H1 (cell line): Measurements from ENCODE around the gene COA1.

Experiments
- CEBPB ChIP-seq: IDR thresholded peaks from 2 replicates; pipeline ENCODE4 v1.6.1; 2012; ENCODE audit warnings: low read depth, low read length
- CTCF ChIP-seq, 3 experiments: IDR thresholded peaks; 1 replicate in 2 of 3; 2 replicates in 1 of 3; pipeline versions ENCODE4 v1.5.1 to v1.6.1; 2011; ENCODE audit warnings: low read length in 3 of 3, mild to moderate bottlenecking in 3 of 3, inconsistent platforms in 2 of 3, low read depth in 1 of 3, moderate library complexity in 1 of 3; ENCODE audit not compliant: insufficient read depth in 1 of 3; ENCODE audit errors: control extremely low read depth in 1 of 3
- EP300 ChIP-seq, 2 experiments: IDR thresholded peaks; 1 replicate in 1 of 2; 2 replicates in 1 of 2; pipeline ENCODE4 v1.6.1; 2011 to 2012; ENCODE audit warnings: low read depth in 2 of 2, low read length in 2 of 2, mild to moderate bottlenecking in 2 of 2, borderline replicate concordance in 1 of 2, inconsistent platforms in 1 of 2, moderate library complexity in 1 of 2
- EZH2 ChIP-seq: fragments of 200-600 bp; sonication (generic); IDR thresholded peaks from 2 replicates; pipeline ENCODE4 v1.7.1; 2012; ENCODE audit warnings: low read depth, mild to moderate bottlenecking, moderate library complexity, low read length, inconsistent platforms; ENCODE audit not compliant: severe bottlenecking
- GTF2F1 ChIP-seq: IDR thresholded peaks from 2 replicates; pipeline ENCODE4 v1.6.1; 2012; ENCODE audit warnings: low read depth, low read length, improper control_type of control experiment, borderline replicate concordance
- JUND ChIP-seq: IDR thresholded peaks from 2 replicates; pipeline ENCODE4 v1.6.1; 2011; ENCODE audit warnings: mild to moderate bottlenecking, improper control_type of control experiment, low read length
- MAFK ChIP-seq: IDR thresholded peaks from 2 replicates; pipeline ENCODE4 v1.6.1; 2012; ENCODE audit warnings: low read depth, mild to moderate bottlenecking, improper control_type of control experiment, low read length
- TEAD4 ChIP-seq: IDR thresholded peaks from 2 replicates; pipeline ENCODE4 v1.6.1; 2012; ENCODE audit warnings: low read depth, low read length, inconsistent platforms, mixed read lengths
- USF2 ChIP-seq: IDR thresholded peaks from 2 replicates; pipeline ENCODE4 v1.6.1; 2011; ENCODE audit warnings: low read length, improper control_type of control experiment

- TF ChIP-seq EZH2: no peak
- TF ChIP-seq TEAD4: no peak
- TF ChIP-seq EP300 (IDR thresholded peaks at IDR 0.05; ENCODE audit: borderline replicate concordance in 1 of 2, low read depth in 2 of 2, low read length in 2 of 2): no peak
- no peak for TF ChIP-seq CTCF (IDR thresholded peaks at IDR 0.05; ENCODE audit: control extremely low read depth in 1 of 3, insufficient read depth in 1 of 3, low read depth in 1 of 3, low read length in 3 of 3)
- TF ChIP-seq JUND: no peak
- TF ChIP-seq GTF2F1: no peak
- TF ChIP-seq MAFK: no peak
- no peak for TF ChIP-seq CEBPB
- TF ChIP-seq USF2: no peak
These were observed 69.2 kb downstream of the COA1 start for GRCh38 chr7:43660141-43660540.
